ENCODE data around the gene KIF5A. TPM values are rescaled to one million over a fixed set of nuclear protein-coding genes. Genes with fewer than 3 reads are reported as not detected.

Gene KIF5A
- total and polyA plus RNA-seq, 2 donors (not counting 1 experiment from before 2014, with no cell fraction given), result 0.09 to 0.67 TPM

DNA sequence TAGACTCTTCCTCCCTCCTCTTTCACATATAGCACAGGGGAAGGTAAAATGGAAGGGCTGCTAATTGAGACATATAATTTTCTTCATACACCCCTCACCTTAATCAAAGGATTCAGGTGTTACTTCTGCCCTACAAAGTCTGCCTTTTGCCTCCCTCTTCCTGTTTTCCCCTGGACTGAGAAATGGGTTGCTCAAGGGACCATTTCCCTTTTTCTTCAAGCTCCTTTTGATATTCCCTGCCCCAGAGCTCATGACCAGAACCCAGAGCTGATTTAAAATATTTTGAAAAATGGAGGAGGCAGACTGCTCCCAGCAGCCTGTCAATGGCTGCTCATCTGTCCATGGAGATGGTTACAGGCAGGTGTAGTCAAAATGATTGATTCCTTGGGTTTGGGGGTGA lies 34.8 kb downstream of the KIF5A start:
- intact Hi-C loops (cut with micrococcal nuclease), result no loop called here
- Histone ChIP-seq H3K79me2 (ENCODE audit: control insufficient read depth, insufficient read depth, low read length) (no peaks in the 10 kb centered on the region), H4K20me1 (ENCODE audit: control insufficient read depth, insufficient read depth, low read length, poor library complexity, severe bottlenecking) (no peaks in the 10 kb centered on the region), H3K36me3 (replicated peaks in 1 of 2; ENCODE audit: control extremely low read depth in 1 of 2, control insufficient read depth in 1 of 2, extremely low read depth in 1 of 2, insufficient read depth in 2 of 2, low read length in 1 of 2) (no peaks in the 10 kb centered on the region), H3K27ac (ENCODE audit: low read length in 2 of 2) (no peak overlapping the region), H3K9me3 (ENCODE audit: control extremely low read depth in 1 of 3, control insufficient read depth in 2 of 3, insufficient read depth in 1 of 3, low read length in 2 of 3) (no peaks in the 10 kb centered on the region), H3K27me3 (replicated peaks in 1 of 4; ENCODE audit: control extremely low read depth in 1 of 4, control insufficient read depth in 3 of 4, insufficient read depth in 4 of 4, low read length in 3 of 4) (peaks cover 0 to 53% (median 12%) of the 10 kb centered on the region in 4 experiments), H3K9ac (ENCODE audit: low read length) (no peak overlapping the region), H3K4me1 (ENCODE audit: control insufficient read depth in 2 of 2, insufficient read depth in 2 of 2, low read length in 2 of 2) (peaks cover 0 to 3% of the 10 kb centered on the region in 2 donors), H3K4me2 (replicated peaks; ENCODE audit: low read depth, low read length, poor library complexity, severe bottlenecking) (no peak overlapping the region), H3K4me3 (ENCODE audit: control extremely low read depth in 1 of 5, extremely low read depth in 1 of 5, insufficient read depth in 1 of 5, low read depth in 2 of 5, low read length in 4 of 5) (no peak overlapping the region), H2AFZ (ENCODE audit: insufficient read depth, low read depth, low read length, poor library complexity, severe bottlenecking) (no peak overlapping the region)
- ATAC-seq (ENCODE audit: low read depth) (no peak), DNase-seq (no peak)
- POLR2A ChIA-PET, result no interaction called here
- CTCF ChIA-PET, result interaction anchor here (0.7 to 7.2 kb wide), 15 partner anchors 8 to 319 kb away, joined by 3 to 122 read pairs (median 17); partner anchors contain the start of genes ARHGEF25, B4GALNT1 and PIP4K2C
- H3K27me3 Mint-ChIP-seq, result peaks cover 10% of the 10 kb centered on the region
- peaks cover 2% of the 10 kb centered on the region for H3K4me1 Mint-ChIP-seq
- no peaks in the 10 kb centered on the region for H3K9me3 Mint-ChIP-seq (ENCODE audit: insufficient read depth)
- no peak overlapping the region for H3K4me3 Mint-ChIP-seq
- TF ChIP-seq, protein P1, sequence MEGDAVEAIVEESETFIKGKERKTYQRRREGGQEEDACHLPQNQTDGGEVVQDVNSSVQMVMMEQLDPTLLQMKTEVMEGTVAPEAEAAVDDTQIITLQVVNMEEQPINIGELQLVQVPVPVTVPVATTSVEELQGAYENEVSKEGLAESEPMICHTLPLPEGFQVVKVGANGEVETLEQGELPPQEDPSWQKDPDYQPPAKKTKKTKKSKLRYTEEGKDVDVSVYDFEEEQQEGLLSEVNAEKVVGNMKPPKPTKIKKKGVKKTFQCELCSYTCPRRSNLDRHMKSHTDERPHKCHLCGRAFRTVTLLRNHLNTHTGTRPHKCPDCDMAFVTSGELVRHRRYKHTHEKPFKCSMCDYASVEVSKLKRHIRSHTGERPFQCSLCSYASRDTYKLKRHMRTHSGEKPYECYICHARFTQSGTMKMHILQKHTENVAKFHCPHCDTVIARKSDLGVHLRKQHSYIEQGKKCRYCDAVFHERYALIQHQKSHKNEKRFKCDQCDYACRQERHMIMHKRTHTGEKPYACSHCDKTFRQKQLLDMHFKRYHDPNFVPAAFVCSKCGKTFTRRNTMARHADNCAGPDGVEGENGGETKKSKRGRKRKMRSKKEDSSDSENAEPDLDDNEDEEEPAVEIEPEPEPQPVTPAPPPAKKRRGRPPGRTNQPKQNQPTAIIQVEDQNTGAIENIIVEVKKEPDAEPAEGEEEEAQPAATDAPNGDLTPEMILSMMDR (IDR thresholded peaks at IDR 0.05), result no peak
- H3K27ac Mint-ChIP-seq, result no peak overlapping the region

DNA sequence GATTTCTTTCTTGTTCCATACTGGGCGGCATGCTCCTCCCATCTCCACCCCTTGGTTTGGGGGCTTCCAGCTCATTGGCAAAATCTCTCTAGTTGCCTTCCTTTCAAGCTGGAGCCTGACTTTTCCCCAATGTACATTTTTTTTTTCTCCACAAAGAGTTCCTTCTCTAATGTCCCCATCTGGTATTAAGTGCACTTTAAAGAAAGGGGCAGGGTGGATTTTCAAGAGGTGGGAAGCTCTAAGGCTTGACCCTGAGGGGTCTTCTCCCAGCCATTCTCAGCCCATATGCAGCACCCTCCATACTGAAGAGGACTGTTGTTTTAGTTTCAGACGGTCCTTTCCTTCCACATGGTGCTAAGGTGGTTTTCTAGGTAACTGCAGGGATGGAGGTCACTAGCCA lies 35.3 kb downstream of the KIF5A start:
- H3K4me3 ChIP-seq (ENCODE audit: control extremely low read depth in 1 of 5, extremely low read depth in 1 of 5, insufficient read depth in 1 of 5, low read depth in 2 of 5, low read length in 4 of 5), result no peak overlapping the region
- intact Hi-C loops (cut with micrococcal nuclease), result no loop called here
- peaks cover under 1% of the 10 kb centered on the region for H3K79me2 ChIP-seq (ENCODE audit: control insufficient read depth, insufficient read depth, low read length)
- no peaks in the 10 kb centered on the region for H3K9me3 ChIP-seq (ENCODE audit: control extremely low read depth in 1 of 3, control insufficient read depth in 2 of 3, insufficient read depth in 1 of 3, low read length in 2 of 3)
- ATAC-seq (ENCODE audit: low read depth) (no peak), DNase-seq (no peak)
- H2AFZ ChIP-seq (ENCODE audit: insufficient read depth, low read depth, low read length, poor library complexity, severe bottlenecking), result no peak overlapping the region
- Mint-ChIP-seq H3K27ac (no peak overlapping the region), H3K4me1 (peaks cover 2% of the 10 kb centered on the region), H3K27me3 (peaks cover 10% of the 10 kb centered on the region), H3K4me3 (no peak overlapping the region), H3K9me3 (ENCODE audit: insufficient read depth) (no peaks in the 10 kb centered on the region)
- 100% methylated on average over 1 of the region's 2 CpGs for WGBS (ENCODE audit: insufficient coverage)
- CTCF ChIA-PET, result interaction anchor here (0.7 to 7.2 kb wide), 15 partner anchors 8 to 555 kb away, joined by 3 to 122 read pairs (median 7); partner anchors contain the start of genes ARHGEF25 and PIP4K2C
- no peak overlapping the region for H3K27ac ChIP-seq (ENCODE audit: low read length in 2 of 2)
- TF ChIP-seq, protein P1 (IDR thresholded peaks at IDR 0.05), result no peak
- TF ChIP-seq EZH2 (IDR thresholded peaks at IDR 0.05; ENCODE audit: borderline replicate concordance, insufficient read depth, low read depth, low read length, poor library complexity, severe bottlenecking), result no peak
- H3K36me3 ChIP-seq (replicated peaks in 1 of 2; ENCODE audit: control extremely low read depth in 1 of 2, control insufficient read depth in 1 of 2, extremely low read depth in 1 of 2, insufficient read depth in 2 of 2, low read length in 1 of 2), result no peaks in the 10 kb centered on the region
- no peaks in the 10 kb centered on the region for H4K20me1 ChIP-seq (ENCODE audit: control insufficient read depth, insufficient read depth, low read length, poor library complexity, severe bottlenecking)
- peaks cover 0 to 53% (median 12%) of the 10 kb centered on the region in 4 experiments for H3K27me3 ChIP-seq (replicated peaks in 1 of 4; ENCODE audit: control extremely low read depth in 1 of 4, control insufficient read depth in 3 of 4, insufficient read depth in 4 of 4, low read length in 3 of 4)
- no peak overlapping the region for H3K9ac ChIP-seq (ENCODE audit: low read length)
- POLR2A ChIA-PET, result interaction anchor here (0.7 kb wide), 3 partner anchors 25 to 69 kb away, joined by 4 to 6 read pairs (median 4); no protein-coding TSS in a partner anchor
- peaks cover 0 to 3% of the 10 kb centered on the region in 2 donors for H3K4me1 ChIP-seq (ENCODE audit: control insufficient read depth in 2 of 2, insufficient read depth in 2 of 2, low read length in 2 of 2)
- H3K4me2 ChIP-seq (replicated peaks; ENCODE audit: low read depth, low read length, poor library complexity, severe bottlenecking), result no peak overlapping the region
